GM12878 (cell line): ENCODE measurements around the gene RWDD1. TPM values are rescaled to one million over a fixed set of nuclear protein-coding genes. Genes with fewer than 3 reads are reported as not detected.

Experiments
- ATAC-seq: fragments of 200-7000 bp; cut with Tn5 transposase; 3 replicates; pipeline ENCODE4 v1.9.1; 2020; ENCODE audit warnings: mild to moderate bottlenecking, moderate library complexity
- BruUV-seq: library from RNA; stranded (reverse); fragments of 400-500 nt; replicated peaks from 2 replicates; lab custom pipeline; 2021; lab: Mats Ljungman, UMichigan
- CTCF ChIA-PET: fragments of 300-600 bp; sonication (Branson Sonifier 250); formaldehyde crosslinking; extraction: SDS; loops from one replicate; lab custom pipeline; 2021; ENCODE audit warnings: inconsistent platforms; lab: Yijun Ruan, JAX
- POLR2A ChIA-PET: fragments of 350-600 bp; formaldehyde crosslinking; extraction: SDS; loops from one replicate; lab custom pipeline; 2021; ENCODE audit warnings: inconsistent platforms; lab: Charles Lee
- RAD21 ChIA-PET: fragments of 300-600 bp; sonication (Branson Sonifier 250); formaldehyde crosslinking; loops from one replicate; lab custom pipeline; 2023; ENCODE audit warnings: antibody characterized with exemption; ENCODE audit not compliant: unreplicated experiment; lab: Charles Lee
- SMC1A ChIA-PET: fragments of 300-600 bp; sonication (Branson Sonifier 250); formaldehyde crosslinking; loops from one replicate; lab custom pipeline; 2023; ENCODE audit not compliant: unreplicated experiment, uncharacterized antibody; lab: Charles Lee
- DNase-seq: peaks from one replicate; pipeline ENCODE4 v3.0.0-alpha.2; 2011; ENCODE audit warnings: low read depth, low spot score
- FAIRE-seq: peaks from 3 replicates; lab custom pipeline; 2011; peaks lifted over from hg19 to GRCh38; lab: Jason Lieb, UNC
- H2AFZ ChIP-seq: 2 replicates; pipeline ENCODE4 v1.6.0; 2011; ENCODE audit warnings: low read depth, low read length, control low read depth; ENCODE audit not compliant: control insufficient read depth
- H3K27ac ChIP-seq: 2 replicates; pipeline ENCODE4 v1.5.1; 2011; ENCODE audit warnings: control low read depth; ENCODE audit not compliant: control insufficient read depth, insufficient read depth
- H3K27me3 ChIP-seq, 2 experiments: replicated peaks in 1 of 2; 2 replicates each; pipeline versions ENCODE4 v1.6.0 to v1.6.1; 2011; ENCODE audit warnings: low read length in 1 of 2; ENCODE audit not compliant: control insufficient read depth in 2 of 2, insufficient read depth in 2 of 2
- H3K36me3 ChIP-seq, 2 experiments: 2 replicates each; pipeline ENCODE4 v1.5.1; 2011; ENCODE audit warnings: low read length in 1 of 2; ENCODE audit not compliant: control insufficient read depth in 2 of 2, insufficient read depth in 2 of 2
- H3K4me1 ChIP-seq: 2 replicates; pipeline ENCODE4 v1.6.1; 2011; ENCODE audit warnings: mild to moderate bottlenecking, low read length, moderate library complexity, mixed read lengths; ENCODE audit not compliant: control insufficient read depth, insufficient read depth
- H3K4me2 ChIP-seq: 2 replicates; pipeline ENCODE4 v1.6.0; 2011; ENCODE audit warnings: control low read depth; ENCODE audit not compliant: control insufficient read depth, insufficient read depth
- H3K4me3 ChIP-seq: fragments of 200-600 bp; sonication (generic); 2 replicates; pipeline ENCODE4 v1.5.1; 2016
- H3K79me2 ChIP-seq: 2 replicates; pipeline ENCODE4 v1.6.0; 2011; ENCODE audit warnings: low read length; ENCODE audit not compliant: control insufficient read depth, insufficient read depth
- H3K9ac ChIP-seq: 2 replicates; pipeline ENCODE4 v1.8.0; 2011; ENCODE audit warnings: low read length, control low read depth, mixed read lengths; ENCODE audit not compliant: control insufficient read depth, insufficient read depth
- H3K9me3 ChIP-seq: replicated peaks from 3 replicates; pipeline ENCODE4 v1.5.1; 2011; ENCODE audit warnings: mild to moderate bottlenecking, low read length; ENCODE audit not compliant: control insufficient read depth, insufficient read depth
- H4K20me1 ChIP-seq: 2 replicates; pipeline ENCODE4 v1.6.0; 2011; ENCODE audit not compliant: control insufficient read depth, insufficient read depth
- MEF2B ChIP-seq: fragments of 450-650 bp; IDR thresholded peaks from 2 replicates; pipeline ENCODE4 v1.6.1; 2018; ENCODE audit warnings: mild to moderate bottlenecking, moderate library complexity; ENCODE audit not compliant: partially characterized antibody, poor library complexity, severe bottlenecking
- NFIC ChIP-seq: IDR thresholded peaks from 2 replicates; pipeline ENCODE4 v1.6.1; 2012; ENCODE audit warnings: low read depth, mild to moderate bottlenecking, inconsistent platforms, low read length, moderate library complexity
- WGBS: methylation state at CpG from one replicate; pipeline ENCODE4 v1.1.6; 2016; ENCODE audit warnings: low lambda C conversion rate; ENCODE audit not compliant: insufficient replicate concordance, insufficient coverage; ENCODE audit errors: missing lambda C conversion rate; 5-methylcytosine and 5-hydroxymethylcytosine counted together
- in situ Hi-C: fragments of 300-500 bp; cut with MboI; formaldehyde crosslinking; loops from 9 replicates; pipeline ENCODE4 v1.14.3; 2018; ENCODE audit warnings: mixed read lengths
- intact Hi-C: fragments of 100-400 bp; cut with micrococcal nuclease; formaldehyde crosslinking; loops from one replicate; pipeline ENCODE4 v1.14.2; 2022; ENCODE audit not compliant: unreplicated experiment
- polyA plus RNA-seq, 11 experiments: library from polyadenylated mRNA; depleted of rRNA in 4 of 11; unstranded in 6 of 11; stranded (reverse) in 5 of 11; fragments of >200 nt; fragmentation: Nextera tagmentation in 4 of 11; fragmentation: Illumina TruSeq in 1 of 11; extraction: Ambion mirVana in 4 of 11; extraction: Trizol in 1 of 11; gene quantifications; 1 replicate in 1 of 11; 2 replicates in 10 of 11; pipeline versions ENCODE4 v1.2.1 to v1.2.3, GENCODE V29; 2011 to 2016; ENCODE audit warnings: inconsistent platforms in 2 of 11, missing spikeins in 2 of 11, low read depth in 1 of 11
- total RNA-seq, 4 experiments: library from RNA; depleted of rRNA in 3 of 4; stranded (reverse); fragments of >200 nt in 3 of 4; fragmentation: Illumina TruSeq in 1 of 4; extraction: Trizol in 1 of 4; gene quantifications; 2 replicates each; pipeline versions ENCODE4 v1.2.1 to v1.2.3, GENCODE V29; 2013 to 2021
- TF ChIP-seq, protein P1 (sequence below), 3 experiments: IDR thresholded peaks in 2 of 3; conservative IDR thresholded peaks in 1 of 3; 2 replicates each; pipeline ENCODE4 v1.5.1; 2011; ENCODE audit warnings: low read depth in 3 of 3, low read length in 3 of 3, mild to moderate bottlenecking in 3 of 3, control low read depth in 2 of 3, moderate library complexity in 2 of 3, inconsistent platforms in 1 of 3, mixed read lengths in 1 of 3; ENCODE audit not compliant: control insufficient read depth in 2 of 3, insufficient read depth in 1 of 3; ENCODE audit errors: extremely low read depth in 1 of 3
- TF ChIP-seq, protein P2 (sequence below): fragments of 450-650 bp; formaldehyde crosslinking; IDR thresholded peaks from 2 replicates; pipeline ENCODE4 v1.4.0; 2022; ENCODE audit warnings: mild to moderate bottlenecking, moderate library complexity

The RWDD1 gene
- total and polyA plus RNA-seq, 10 of the 15 experiments (the other 5 are each of a cell fraction or from before 2014, with no cell fraction given), result 40.1 to 107 (median 65.8) TPM

DNA sequence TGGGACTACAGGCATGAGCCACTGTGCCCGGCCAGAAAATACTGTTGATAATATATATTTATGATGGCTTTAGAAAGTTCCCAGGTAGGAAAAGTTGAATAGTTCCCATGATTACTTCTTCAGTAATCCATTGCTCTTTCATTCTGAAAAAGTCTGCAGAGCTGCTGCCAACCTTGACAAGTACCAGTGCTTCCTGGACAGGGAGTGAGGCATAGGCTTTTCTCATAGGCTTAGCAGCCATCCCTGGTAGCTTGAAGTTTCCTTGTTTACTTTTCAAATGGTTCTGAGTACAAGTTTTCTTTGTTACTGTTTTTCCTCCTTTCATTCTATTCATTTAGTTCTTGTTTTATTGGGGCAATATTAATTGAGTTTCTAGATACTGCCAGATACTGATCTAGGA is 7.8 kb downstream of the RWDD1 start:
- FAIRE-seq, result no peak
- H3K27me3 ChIP-seq, result no peaks in the 10 kb centered on the region
- H3K9ac ChIP-seq, result no peak overlapping the region
- TF ChIP-seq, protein P1, sequence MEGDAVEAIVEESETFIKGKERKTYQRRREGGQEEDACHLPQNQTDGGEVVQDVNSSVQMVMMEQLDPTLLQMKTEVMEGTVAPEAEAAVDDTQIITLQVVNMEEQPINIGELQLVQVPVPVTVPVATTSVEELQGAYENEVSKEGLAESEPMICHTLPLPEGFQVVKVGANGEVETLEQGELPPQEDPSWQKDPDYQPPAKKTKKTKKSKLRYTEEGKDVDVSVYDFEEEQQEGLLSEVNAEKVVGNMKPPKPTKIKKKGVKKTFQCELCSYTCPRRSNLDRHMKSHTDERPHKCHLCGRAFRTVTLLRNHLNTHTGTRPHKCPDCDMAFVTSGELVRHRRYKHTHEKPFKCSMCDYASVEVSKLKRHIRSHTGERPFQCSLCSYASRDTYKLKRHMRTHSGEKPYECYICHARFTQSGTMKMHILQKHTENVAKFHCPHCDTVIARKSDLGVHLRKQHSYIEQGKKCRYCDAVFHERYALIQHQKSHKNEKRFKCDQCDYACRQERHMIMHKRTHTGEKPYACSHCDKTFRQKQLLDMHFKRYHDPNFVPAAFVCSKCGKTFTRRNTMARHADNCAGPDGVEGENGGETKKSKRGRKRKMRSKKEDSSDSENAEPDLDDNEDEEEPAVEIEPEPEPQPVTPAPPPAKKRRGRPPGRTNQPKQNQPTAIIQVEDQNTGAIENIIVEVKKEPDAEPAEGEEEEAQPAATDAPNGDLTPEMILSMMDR (IDR thresholded peaks at IDR 0.05 in 2 of 3, conservative IDR thresholded peaks at IDR 0.05 in 1 of 3; ENCODE audit: control insufficient read depth in 2 of 3, extremely low read depth in 1 of 3, insufficient read depth in 1 of 3, low read depth in 3 of 3, low read length in 3 of 3), result no peak
- no peak for TF ChIP-seq NFIC
- TF ChIP-seq, protein P2, sequence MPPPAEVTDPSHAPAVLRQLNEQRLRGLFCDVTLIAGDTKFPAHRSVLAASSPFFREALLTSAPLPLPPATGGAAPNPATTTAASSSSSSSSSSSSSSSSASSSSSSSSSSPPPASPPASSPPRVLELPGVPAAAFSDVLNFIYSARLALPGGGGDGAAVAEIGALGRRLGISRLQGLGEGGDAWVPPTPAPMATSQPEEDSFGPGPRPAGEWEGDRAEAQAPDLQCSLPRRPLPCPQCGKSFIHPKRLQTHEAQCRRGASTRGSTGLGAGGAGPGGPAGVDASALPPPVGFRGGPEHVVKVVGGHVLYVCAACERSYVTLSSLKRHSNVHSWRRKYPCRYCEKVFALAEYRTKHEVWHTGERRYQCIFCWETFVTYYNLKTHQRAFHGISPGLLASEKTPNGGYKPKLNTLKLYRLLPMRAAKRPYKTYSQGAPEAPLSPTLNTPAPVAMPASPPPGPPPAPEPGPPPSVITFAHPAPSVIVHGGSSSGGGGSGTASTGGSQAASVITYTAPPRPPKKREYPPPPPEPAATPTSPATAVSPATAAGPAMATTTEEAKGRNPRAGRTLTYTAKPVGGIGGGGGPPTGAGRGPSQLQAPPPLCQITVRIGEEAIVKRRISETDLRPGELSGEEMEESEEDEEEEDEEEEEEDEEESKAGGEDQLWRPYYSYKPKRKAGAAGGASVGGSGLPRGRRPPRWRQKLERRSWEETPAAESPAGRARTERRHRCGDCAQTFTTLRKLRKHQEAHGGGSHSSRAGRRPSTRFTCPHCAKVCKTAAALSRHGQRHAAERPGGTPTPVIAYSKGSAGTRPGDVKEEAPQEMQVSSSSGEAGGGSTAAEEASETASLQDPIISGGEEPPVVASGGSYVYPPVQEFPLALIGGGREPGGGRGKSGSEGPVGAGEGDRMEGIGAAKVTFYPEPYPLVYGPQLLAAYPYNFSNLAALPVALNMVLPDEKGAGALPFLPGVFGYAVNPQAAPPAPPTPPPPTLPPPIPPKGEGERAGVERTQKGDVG (CRISPR knock-in tag), result no peak
- no peak for TF ChIP-seq MEF2B
- TF ChIP-seq, all 136 proteins: peak for 0
- no peak overlapping the region for H3K27ac ChIP-seq
- peak; percentile 46; the same call in 2 of the 3 replicates for ATAC-seq
- no peak overlapping the region; the same call in 1 of the 2 replicates for H3K4me2 ChIP-seq
- no TSS peak for BruUV-seq
- no peak overlapping the region for H3K4me3 ChIP-seq
- SMC1A ChIA-PET, result interaction anchor here (1.8 kb wide), 1 partner anchor 18 kb away, joined by 4 read pairs; no protein-coding TSS in a partner anchor
- RAD21 ChIA-PET, result no interaction called here
- no peaks in the 10 kb centered on the region for H4K20me1 ChIP-seq
- CTCF ChIA-PET, result interaction anchor here (0.9 to 1.6 kb wide), 2 partner anchors 16 to 68 kb away, joined by 5 to 7 read pairs; no protein-coding TSS in a partner anchor
- intact Hi-C loops, result no loop called here
- in situ Hi-C loops, result no loop called here
- 94% methylated on average over 1 of the region's 1 CpG for WGBS
- peaks cover 0 to 12% of the 10 kb centered on the region in 2 experiments; a peak in 1 of 4 replicates for H3K36me3 ChIP-seq
- H3K9me3 ChIP-seq, result no peaks in the 10 kb centered on the region
- POLR2A ChIA-PET, result interaction anchor here (0.9 kb wide), 1 partner anchor 102 kb away, joined by 3 read pairs; the partner anchor contains the start of gene KPNA5
- no peaks in the 10 kb centered on the region for H3K4me1 ChIP-seq
- no peak overlapping the region for H2AFZ ChIP-seq
- H3K79me2 ChIP-seq, result peaks cover 16% of the 10 kb centered on the region
- DNase-seq, result no peak
